Caco-2 (cell line): Measurements from ENCODE around the gene NAALADL2. TPM values are rescaled to one million over a fixed set of nuclear protein-coding genes. Genes with fewer than 3 reads are reported as not detected.

Experiments
- BruUV-seq: library from RNA; stranded (reverse); fragments of 400-500 nt; replicated peaks from 2 replicates; lab custom pipeline; 2021; lab: Mats Ljungman, UMichigan
- CTCF ChIA-PET: fragments of 300-600 bp; sonication (Branson Sonifier 250); formaldehyde crosslinking; loops from one replicate; lab custom pipeline; 2022; ENCODE audit warnings: antibody characterized with exemption; lab: Charles Lee
- POLR2A ChIA-PET: fragments of 300-600 bp; sonication (Branson Sonifier 250); formaldehyde crosslinking; loops from one replicate; lab custom pipeline; 2022; ENCODE audit warnings: antibody characterized with exemption; lab: Charles Lee
- DNase-seq, 2 experiments: peaks; one replicate each; pipeline versions ENCODE4 v3.0.0 to v3.0.0-alpha.2; 2020 to 2022
- H3K27me3 ChIP-seq: replicated peaks from 2 replicates; pipeline ENCODE4 v1.6.0; 2011; ENCODE audit warnings: low read length; ENCODE audit not compliant: control insufficient read depth, insufficient read depth
- H3K36me3 ChIP-seq: 2 replicates; pipeline ENCODE4 v1.5.1; 2011; ENCODE audit warnings: low read length; ENCODE audit not compliant: control insufficient read depth, insufficient read depth
- H3K4me1 ChIP-seq: fragments of 250-450 bp; sonication (Bioruptor Pico); 2 replicates; pipeline ENCODE4 v1.5.1; 2020; ENCODE audit warnings: mild to moderate bottlenecking
- H3K4me3 ChIP-seq: 2 replicates; pipeline ENCODE4 v1.5.1; 2011; ENCODE audit warnings: low read depth, mild to moderate bottlenecking, control low read depth, low read length
- H3K9me3 ChIP-seq: fragments of 250-450 bp; sonication (Bioruptor Pico); 2 replicates; pipeline ENCODE4 v1.5.1; 2020; ENCODE audit warnings: mild to moderate bottlenecking, moderate library complexity
- H3K27ac Mint-ChIP-seq: one replicate; pipeline ENCODE4 v1.8.0; 2022; ENCODE audit warnings: mixed read lengths; ENCODE audit not compliant: unreplicated experiment
- H3K27me3 Mint-ChIP-seq: one replicate; pipeline ENCODE4 v1.8.0; 2022; ENCODE audit warnings: mixed read lengths; ENCODE audit not compliant: insufficient read depth, unreplicated experiment
- H3K36me3 Mint-ChIP-seq: one replicate; pipeline ENCODE4 v1.8.0; 2022; ENCODE audit warnings: mild to moderate bottlenecking, mixed read lengths; ENCODE audit not compliant: insufficient read depth, unreplicated experiment
- H3K4me1 Mint-ChIP-seq: one replicate; pipeline ENCODE4 v1.8.0; 2022; ENCODE audit warnings: low read depth, mixed read lengths; ENCODE audit not compliant: unreplicated experiment
- H3K4me3 Mint-ChIP-seq: one replicate; pipeline ENCODE4 v1.8.0; 2022; ENCODE audit warnings: mild to moderate bottlenecking, moderate library complexity, mixed read lengths; ENCODE audit not compliant: unreplicated experiment
- H3K9me3 Mint-ChIP-seq: one replicate; pipeline ENCODE4 v1.8.0; 2022; ENCODE audit warnings: mixed read lengths; ENCODE audit not compliant: unreplicated experiment
- CTCF ChIP-seq, 2 experiments: fragments of 200-600 bp in 1 of 2; IDR thresholded peaks; 1 replicate in 1 of 2; 2 replicates in 1 of 2; pipeline versions ENCODE4 v1.5.1 to v1.8.0; 2011 to 2022; ENCODE audit warnings: antibody characterized with exemption in 1 of 2, control low read depth in 1 of 2, inconsistent platforms in 1 of 2, low read depth in 1 of 2, low read length in 1 of 2, mild to moderate bottlenecking in 1 of 2, moderate library complexity in 1 of 2; ENCODE audit not compliant: insufficient read depth in 1 of 2, severe bottlenecking in 1 of 2, unreplicated experiment in 1 of 2
- intact Hi-C: fragments of 100-400 bp; cut with micrococcal nuclease; formaldehyde crosslinking; loops from one replicate; pipeline ENCODE4 v1.10.0; 2022; ENCODE audit not compliant: unreplicated experiment
- total RNA-seq: library from RNA; stranded (reverse); gene quantifications from 2 replicates; pipeline ENCODE4 v1.2.3, GENCODE V29; 2022

Gene NAALADL2
- total RNA-seq, 1 experiment from 2014 or later: 4.4 TPM

DNA sequence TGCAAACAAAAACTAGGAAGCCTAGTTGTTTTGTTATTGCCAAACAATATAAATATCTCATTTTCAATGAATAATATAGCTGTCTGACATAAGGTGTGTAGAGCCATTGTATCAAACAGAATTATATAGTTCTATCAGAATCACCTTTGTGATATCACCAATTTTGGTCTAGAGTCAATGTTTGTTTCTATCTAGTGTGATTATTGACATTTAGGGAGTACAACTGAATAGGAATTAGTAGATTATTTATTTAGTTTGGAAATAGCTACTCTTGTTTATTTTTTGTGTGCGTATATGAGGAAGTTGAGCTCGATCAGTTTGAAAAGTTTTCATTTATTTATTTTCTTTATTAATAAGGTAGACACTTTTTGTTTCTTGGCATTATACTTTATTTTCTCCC lies 389.7 kb downstream of the NAALADL2 start:
- no peaks in the 10 kb centered on the region for H3K9me3 Mint-ChIP-seq
- POLR2A ChIA-PET: no interaction called here
- CTCF ChIA-PET: no interaction called here

GRCh38 chr3:175255698-175256097 lies 396.6 kb downstream of the NAALADL2 start:
- Histone ChIP-seq H3K27me3 (no peaks in the 10 kb centered on the region), H3K36me3 (no peaks in the 10 kb centered on the region), H3K9me3 (no peaks in the 10 kb centered on the region), H3K4me3 (no peak overlapping the region), H3K4me1 (no peaks in the 10 kb centered on the region)
- Mint-ChIP-seq H3K9me3 (no peaks in the 10 kb centered on the region), H3K4me1 (no peaks in the 10 kb centered on the region), H3K36me3 (no peaks in the 10 kb centered on the region), H3K27ac (no peak overlapping the region), H3K27me3 (no peaks in the 10 kb centered on the region), H3K4me3 (no peak overlapping the region)
- intact Hi-C loops: no loop called here
- CTCF ChIA-PET: no interaction called here
- no peak for DNase-seq
- TF ChIP-seq CTCF (IDR thresholded peaks at IDR 0.05; ENCODE audit: insufficient read depth in 1 of 2, low read depth in 1 of 2, low read length in 1 of 2, severe bottlenecking in 1 of 2, unreplicated experiment in 1 of 2): no peak
- POLR2A ChIA-PET: no interaction called here
- BruUV-seq: no TSS peak

More for the DNA sequence above, 389.7 kb downstream of the NAALADL2 start:
- no peaks in the 10 kb centered on the region for H3K9me3 ChIP-seq
- no peaks in the 10 kb centered on the region for H3K27me3 ChIP-seq
- BruUV-seq: no TSS peak
- Mint-ChIP-seq H3K27ac (no peak overlapping the region), H3K27me3 (no peaks in the 10 kb centered on the region), H3K36me3 (no peaks in the 10 kb centered on the region), H3K4me1 (no peaks in the 10 kb centered on the region), H3K4me3 (no peak overlapping the region)
- no peak for DNase-seq
- no peaks in the 10 kb centered on the region for H3K4me1 ChIP-seq
- TF ChIP-seq CTCF (IDR thresholded peaks at IDR 0.05; ENCODE audit: insufficient read depth in 1 of 2, low read depth in 1 of 2, low read length in 1 of 2, severe bottlenecking in 1 of 2, unreplicated experiment in 1 of 2): no peak
- no peak overlapping the region for H3K4me3 ChIP-seq
- no peaks in the 10 kb centered on the region for H3K36me3 ChIP-seq
- intact Hi-C loops: no loop called here

- no peaks in the 10 kb centered on the region for H3K36me3 Mint-ChIP-seq
- POLR2A ChIA-PET: no interaction called here
Observed at GRCh38 chr3:175257123-175257522, 398.0 kb downstream of the NAALADL2 start.

More at GRCh38 chr3:175257123-175257522, 398.0 kb downstream of the NAALADL2 start:
- CTCF ChIA-PET: no interaction called here
- Mint-ChIP-seq H3K4me3 (no peak overlapping the region), H3K4me1 (no peaks in the 10 kb centered on the region), H3K27me3 (no peaks in the 10 kb centered on the region), H3K27ac (no peak overlapping the region), H3K9me3 (no peaks in the 10 kb centered on the region)
- TF ChIP-seq CTCF (IDR thresholded peaks at IDR 0.05; ENCODE audit: insufficient read depth in 1 of 2, low read depth in 1 of 2, low read length in 1 of 2, severe bottlenecking in 1 of 2, unreplicated experiment in 1 of 2): no peak
- no peaks in the 10 kb centered on the region for H3K27me3 ChIP-seq
- no peak overlapping the region for H3K4me3 ChIP-seq
- intact Hi-C loops: no loop called here
- no peak for DNase-seq
- H3K4me1 ChIP-seq: no peaks in the 10 kb centered on the region
- no peaks in the 10 kb centered on the region for H3K36me3 ChIP-seq
- no TSS peak for BruUV-seq
- no peaks in the 10 kb centered on the region for H3K9me3 ChIP-seq
